ENCODE data around the gene RAPGEF5. TPM values are rescaled to one million over a fixed set of nuclear protein-coding genes. Genes with fewer than 3 reads are reported as not detected.

The RAPGEF5 gene
- total RNA-seq, 4 donors from 2014 or later = 26.5 to 76.6 (median 39.3) TPM

- H3K36me3 ChIP-seq = no peaks in the 10 kb centered on the region
- WGBS, 2 donors = 97 to 100% methylated on average over 2 of the region's 2 CpGs
- no peaks in the 10 kb centered on the region for H3K9me3 ChIP-seq
- intact Hi-C loops (cut with DNase I) = no loop called here
- H3K4me3 ChIP-seq (replicated peaks in 1 of 3) = no peak overlapping the region
- H3K27ac ChIP-seq = no peak overlapping the region
- TF ChIP-seq POLR2A (IDR thresholded peaks at IDR 0.05) = no peak
- no peak for TF ChIP-seq CTCF (IDR thresholded peaks at IDR 0.05)
- H3K27me3 ChIP-seq = no peaks in the 10 kb centered on the region
- H3K4me1 ChIP-seq = no peaks in the 10 kb centered on the region
- DNase-seq = no peak
Observed at GRCh38 chr7:22380333-22380732, 23.4 kb upstream of the RAPGEF5 start.

GRCh38 chr7:22378199-22378980, 21.4 kb upstream of the RAPGEF5 start:
- H3K4me3 ChIP-seq (replicated peaks in 1 of 3) = no peak overlapping the region
- no peaks in the 10 kb centered on the region for H3K36me3 ChIP-seq
- TF ChIP-seq CTCF (IDR thresholded peaks at IDR 0.05) = no peak
- TF ChIP-seq POLR2A (IDR thresholded peaks at IDR 0.05) = no peak
- H3K27me3 ChIP-seq = no peaks in the 10 kb centered on the region
- WGBS, 2 donors = 80 to 88% methylated on average over 7 of the region's 7 CpGs
- no peak overlapping the region for H3K27ac ChIP-seq
- no peaks in the 10 kb centered on the region for H3K9me3 ChIP-seq
- H3K4me1 ChIP-seq = no peaks in the 10 kb centered on the region
- intact Hi-C loops (cut with DNase I) = no loop called here
- no peak for DNase-seq

GRCh38 chr7:22377703-22378102, 20.7 kb upstream of the RAPGEF5 start:
- Histone ChIP-seq H3K4me3 (replicated peaks in 1 of 3) (no peak overlapping the region), H3K27ac (no peak overlapping the region), H3K27me3 (no peaks in the 10 kb centered on the region), H3K9me3 (no peaks in the 10 kb centered on the region), H3K4me1 (no peaks in the 10 kb centered on the region), H3K36me3 (no peaks in the 10 kb centered on the region)
- TF ChIP-seq POLR2A (IDR thresholded peaks at IDR 0.05) (no peak), CTCF (IDR thresholded peaks at IDR 0.05) (no peak)
- intact Hi-C loops (cut with DNase I) = no loop called here
- 45 to 84% methylated on average over 2 of the region's 2 CpGs for WGBS, 2 donors
- no peak for DNase-seq

- TF ChIP-seq POLR2A (IDR thresholded peaks at IDR 0.05) = no peak
- no peak for TF ChIP-seq CTCF (IDR thresholded peaks at IDR 0.05)
- no peaks in the 10 kb centered on the region for H3K4me1 ChIP-seq
- H3K36me3 ChIP-seq = no peaks in the 10 kb centered on the region
- intact Hi-C loops (cut with DNase I) = no loop called here
- H3K4me3 ChIP-seq (replicated peaks in 1 of 3) = no peak overlapping the region
- no peaks in the 10 kb centered on the region for H3K9me3 ChIP-seq
- no peak overlapping the region for H3K27ac ChIP-seq
- 88 to 92% methylated on average over 2 of the region's 2 CpGs for WGBS, 2 donors
- DNase-seq = no peak
- H3K27me3 ChIP-seq = no peaks in the 10 kb centered on the region
Observed at GRCh38 chr7:22375359-22376048, 18.6 kb upstream of the RAPGEF5 start.

- no peak overlapping the region for H3K4me3 ChIP-seq (replicated peaks in 1 of 3)
- DNase-seq = no peak
- no peaks in the 10 kb centered on the region for H3K36me3 ChIP-seq
- intact Hi-C loops (cut with DNase I) = no loop called here
- TF ChIP-seq POLR2A (IDR thresholded peaks at IDR 0.05) (no peak), CTCF (IDR thresholded peaks at IDR 0.05) (no peak)
- 88 to 92% methylated on average over 2 of the region's 2 CpGs for WGBS, 2 donors
- no peaks in the 10 kb centered on the region for H3K4me1 ChIP-seq
- H3K27me3 ChIP-seq = no peaks in the 10 kb centered on the region
- no peaks in the 10 kb centered on the region for H3K9me3 ChIP-seq
- H3K27ac ChIP-seq = no peak overlapping the region
Observed at GRCh38 chr7:22373911-22374310, 17.0 kb upstream of the RAPGEF5 start.

All from thyroid gland (tissue), 4 donors.